K562 (cell line): ENCODE measurements around the gene FLAD1. TPM values are rescaled to one million over a fixed set of nuclear protein-coding genes. Genes with fewer than 3 reads are reported as not detected.

Experiments
- ATF2 ChIP-seq: sonication (generic); formaldehyde crosslinking; IDR thresholded peaks from 2 replicates; pipeline ENCODE4 v1.8.1; 2022; ENCODE audit warnings: missing genetic modification reagents
- CCNT2 ChIP-seq: IDR thresholded peaks from 2 replicates; pipeline ENCODE4 v1.6.1; 2011; ENCODE audit warnings: borderline replicate concordance, low read depth, mild to moderate bottlenecking, moderate library complexity, mixed read lengths, low read length; ENCODE audit not compliant: insufficient read length; ENCODE audit errors: extremely low read depth
- FOXP1 ChIP-seq: sonication (generic); formaldehyde crosslinking; IDR thresholded peaks from 2 replicates; pipeline ENCODE4 v1.8.0; 2022; ENCODE audit warnings: mild to moderate bottlenecking, missing genetic modification reagents
- FUS ChIP-seq: fragments of 200-400 bp; formaldehyde crosslinking; optimal IDR thresholded peaks from 2 replicates; pipeline ENCODE3; 2017; ENCODE audit warnings: low read depth, low read length
- MED1 ChIP-seq: sonication (generic); formaldehyde crosslinking; IDR thresholded peaks from 2 replicates; pipeline ENCODE4 v1.8.1; 2023; ENCODE audit warnings: missing genetic modification reagents, borderline replicate concordance
- NR2F6 ChIP-seq: fragments of 450-650 bp; formaldehyde crosslinking; IDR thresholded peaks from 2 replicates; pipeline ENCODE4 v1.4.0; 2020; ENCODE audit warnings: mild to moderate bottlenecking
- PBX2 ChIP-seq, 2 experiments: IDR thresholded peaks in 1 of 2; conservative IDR thresholded peaks in 1 of 2; 2 replicates each; pipeline ENCODE4 v1.6.1; 2016; ENCODE audit warnings: low read depth in 2 of 2, mild to moderate bottlenecking in 1 of 2, missing compliant biosample characterization in 1 of 2, missing genetic modification characterization in 1 of 2, moderate library complexity in 1 of 2
- SIRT6 ChIP-seq: IDR thresholded peaks from one replicate; pipeline ENCODE4 v1.6.1; 2012; ENCODE audit warnings: low read depth, mild to moderate bottlenecking, control low read depth, inconsistent platforms, low read length, moderate library complexity
- U2AF1 ChIP-seq: fragments of 200-400 bp; formaldehyde crosslinking; optimal IDR thresholded peaks from 2 replicates; pipeline ENCODE3; 2017; ENCODE audit warnings: mild to moderate bottlenecking, low read depth, low read length, moderate library complexity
- ZC3H8 ChIP-seq: fragments of 450-650 bp; IDR thresholded peaks from 2 replicates; pipeline ENCODE4 v1.6.1; 2017
- ZNF143 ChIP-seq: sonication (generic); formaldehyde crosslinking; IDR thresholded peaks from 2 replicates; pipeline ENCODE4 v1.9.0; 2022; ENCODE audit warnings: mild to moderate bottlenecking, missing genetic modification reagents
- polyA plus RNA-seq, 8 experiments: library from polyadenylated mRNA; depleted of rRNA in 4 of 8; stranded (reverse) in 5 of 8; unstranded in 3 of 8; fragments of >200 nt; fragmentation: Nextera tagmentation in 2 of 8; fragmentation: Illumina TruSeq in 1 of 8; extraction: Ambion mirVana in 2 of 8; extraction: Trizol in 1 of 8; gene quantifications; 2 replicates each; pipeline versions ENCODE4 v1.2.1 to v1.2.3, GENCODE V29; 2011 to 2014; ENCODE audit warnings: inconsistent platforms in 1 of 8, missing spikeins in 1 of 8
- total RNA-seq, 7 experiments: library from RNA; depleted of rRNA in 6 of 7; stranded (reverse); fragments of >200 nt in 6 of 7; fragmentation: Illumina TruSeq in 2 of 7; extraction: Trizol in 2 of 7; gene quantifications; 2 replicates each; pipeline versions ENCODE4 v1.2.1 to v1.2.3, GENCODE V29; 2011 to 2021; ENCODE audit warnings: low replicate concordance in 1 of 7
- TF ChIP-seq, protein P1 (sequence below), 3 experiments: fragments of 200-800 bp in 1 of 3; sonication (Bioruptor generic) in 1 of 3; sonication (generic) in 1 of 3; formaldehyde crosslinking in 1 of 3; IDR thresholded peaks; 2 replicates each; pipeline versions ENCODE4 v1.6.1 to v1.8.0; 2016 to 2022; ENCODE audit warnings: mild to moderate bottlenecking in 2 of 3, missing compliant biosample characterization in 2 of 3, missing genetic modification characterization in 2 of 3, missing genetic modification reagents in 1 of 3
- TF ChIP-seq, protein P2 (sequence below), 2 experiments: fragments of 450-650 bp in 1 of 2; sonication (generic) in 1 of 2; formaldehyde crosslinking in 1 of 2; IDR thresholded peaks in 1 of 2; conservative IDR thresholded peaks in 1 of 2; 2 replicates each; pipeline versions ENCODE4 v1.6.1 to v1.8.1; 2016 to 2023; ENCODE audit warnings: mild to moderate bottlenecking in 2 of 2, moderate library complexity in 2 of 2, inconsistent platforms in 1 of 2, missing genetic modification reagents in 1 of 2
- TF ChIP-seq, protein P3 (sequence below): fragments of 250-450 bp; sonication (Bioruptor Pico); IDR thresholded peaks from 2 replicates; pipeline ENCODE4 v1.4.0; 2020; ENCODE audit warnings: mild to moderate bottlenecking, moderate library complexity

The FLAD1 gene
- total and polyA plus RNA-seq, 9 of the 15 experiments (the other 6 are each of a cell fraction or from before 2014, with no cell fraction given), result 24.9 to 85.8 (median 67.0) TPM

GRCh38 chr1:154974102-154974807 lies 8.9 kb upstream of the FLAD1 start, which contains the start of gene CKS1B (continued):
- TF ChIP-seq FOXP1 (peak; percentile 77; the same call in 1 of the 2 replicates), MED1 (CRISPR knock-in tag) (no peak), CCNT2 (peak; percentile 8), FUS (no peak), ZC3H8 (no peak), U2AF1 (no peak), SIRT6 (no peak), NR2F6 (CRISPR knock-in tag) (no peak), ATF2 (no peak), PBX2 (CRISPR knock-in tag; IDR thresholded peaks at IDR 0.05; ENCODE audit: low read depth) (no peak), PBX2 (tag; conservative IDR thresholded peaks at IDR 0.05; ENCODE audit: low read depth) (no peak), ZNF143 (CRISPR knock-in tag) (no peak)
- TF ChIP-seq, protein P1, sequence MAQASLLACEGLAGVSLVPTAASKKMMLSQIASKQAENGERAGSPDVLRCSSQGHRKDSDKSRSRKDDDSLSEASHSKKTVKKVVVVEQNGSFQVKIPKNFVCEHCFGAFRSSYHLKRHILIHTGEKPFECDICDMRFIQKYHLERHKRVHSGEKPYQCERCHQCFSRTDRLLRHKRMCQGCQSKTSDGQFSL (CRISPR knock-in tag; IDR thresholded peaks at IDR 0.05), result peak; percentile 41; the same call in 1 of the 2 replicates
- TF ChIP-seq, protein P1 (tag; IDR thresholded peaks at IDR 0.05), result no peak
- TF ChIP-seq, protein P2, sequence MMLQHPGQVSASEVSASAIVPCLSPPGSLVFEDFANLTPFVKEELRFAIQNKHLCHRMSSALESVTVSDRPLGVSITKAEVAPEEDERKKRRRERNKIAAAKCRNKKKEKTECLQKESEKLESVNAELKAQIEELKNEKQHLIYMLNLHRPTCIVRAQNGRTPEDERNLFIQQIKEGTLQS (IDR thresholded peaks at IDR 0.05), result peak; percentile 84
- TF ChIP-seq, protein P2 (CRISPR knock-in tag; conservative IDR thresholded peaks at IDR 0.05), result no peak
- TF ChIP-seq, protein P3, sequence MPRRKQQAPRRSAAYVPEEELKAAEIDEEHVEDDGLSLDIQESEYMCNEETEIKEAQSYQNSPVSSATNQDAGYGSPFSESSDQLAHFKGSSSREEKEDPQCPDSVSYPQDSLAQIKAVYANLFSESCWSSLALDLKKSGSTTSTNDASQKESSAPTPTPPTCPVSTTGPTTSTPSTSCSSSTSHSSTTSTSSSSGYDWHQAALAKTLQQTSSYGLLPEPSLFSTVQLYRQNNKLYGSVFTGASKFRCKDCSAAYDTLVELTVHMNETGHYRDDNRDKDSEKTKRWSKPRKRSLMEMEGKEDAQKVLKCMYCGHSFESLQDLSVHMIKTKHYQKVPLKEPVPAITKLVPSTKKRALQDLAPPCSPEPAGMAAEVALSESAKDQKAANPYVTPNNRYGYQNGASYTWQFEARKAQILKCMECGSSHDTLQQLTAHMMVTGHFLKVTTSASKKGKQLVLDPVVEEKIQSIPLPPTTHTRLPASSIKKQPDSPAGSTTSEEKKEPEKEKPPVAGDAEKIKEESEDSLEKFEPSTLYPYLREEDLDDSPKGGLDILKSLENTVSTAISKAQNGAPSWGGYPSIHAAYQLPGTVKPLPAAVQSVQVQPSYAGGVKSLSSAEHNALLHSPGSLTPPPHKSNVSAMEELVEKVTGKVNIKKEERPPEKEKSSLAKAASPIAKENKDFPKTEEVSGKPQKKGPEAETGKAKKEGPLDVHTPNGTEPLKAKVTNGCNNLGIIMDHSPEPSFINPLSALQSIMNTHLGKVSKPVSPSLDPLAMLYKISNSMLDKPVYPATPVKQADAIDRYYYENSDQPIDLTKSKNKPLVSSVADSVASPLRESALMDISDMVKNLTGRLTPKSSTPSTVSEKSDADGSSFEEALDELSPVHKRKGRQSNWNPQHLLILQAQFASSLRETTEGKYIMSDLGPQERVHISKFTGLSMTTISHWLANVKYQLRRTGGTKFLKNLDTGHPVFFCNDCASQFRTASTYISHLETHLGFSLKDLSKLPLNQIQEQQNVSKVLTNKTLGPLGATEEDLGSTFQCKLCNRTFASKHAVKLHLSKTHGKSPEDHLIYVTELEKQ (CRISPR knock-in tag), result no peak
